ENCODE measurements around the gene JAK3.

DNA sequence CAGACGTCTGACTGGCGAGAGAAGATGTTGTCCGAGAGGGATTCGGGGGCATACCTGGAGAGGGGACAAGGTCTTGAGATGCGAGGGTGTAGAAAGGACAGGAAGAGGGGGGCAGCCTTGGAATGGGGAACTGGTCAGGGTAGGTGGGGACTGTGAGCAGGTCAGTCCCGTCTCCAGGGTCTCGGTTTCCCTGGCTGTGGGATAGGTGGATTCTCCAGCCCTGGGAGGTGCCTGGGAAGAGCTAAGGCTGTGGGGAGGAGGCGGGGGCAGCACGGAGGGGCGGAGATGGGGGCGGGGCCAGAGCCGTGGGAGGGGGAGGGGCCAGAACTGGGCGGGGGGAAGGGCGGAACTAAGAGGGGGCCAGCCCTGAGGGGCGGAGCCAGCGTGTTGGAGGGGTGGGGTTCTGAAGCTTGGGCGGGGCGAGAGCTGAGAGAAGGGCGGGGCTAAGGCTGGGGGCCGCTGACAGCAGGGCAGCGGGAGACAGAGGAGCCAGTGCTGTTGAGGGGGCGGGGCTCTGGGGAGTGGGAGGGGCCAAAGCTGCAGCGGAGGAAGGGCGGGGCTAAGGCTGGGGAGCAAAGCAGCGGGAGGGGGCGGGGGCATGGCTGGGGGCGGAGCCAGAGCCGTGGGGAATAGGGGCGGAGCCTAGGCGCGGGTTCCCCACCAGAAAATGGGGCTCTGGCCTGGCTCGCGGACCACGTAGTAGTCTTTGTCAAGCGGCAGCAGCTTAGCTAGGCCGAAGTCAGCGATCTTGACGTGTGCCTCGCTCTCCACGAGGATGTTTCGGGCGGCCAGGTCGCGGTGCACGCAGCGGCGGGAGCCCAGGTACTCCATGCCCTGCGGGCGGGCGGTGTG is 17.0 kb downstream of the JAK3 start:
- TF ChIP-seq, protein P1, sequence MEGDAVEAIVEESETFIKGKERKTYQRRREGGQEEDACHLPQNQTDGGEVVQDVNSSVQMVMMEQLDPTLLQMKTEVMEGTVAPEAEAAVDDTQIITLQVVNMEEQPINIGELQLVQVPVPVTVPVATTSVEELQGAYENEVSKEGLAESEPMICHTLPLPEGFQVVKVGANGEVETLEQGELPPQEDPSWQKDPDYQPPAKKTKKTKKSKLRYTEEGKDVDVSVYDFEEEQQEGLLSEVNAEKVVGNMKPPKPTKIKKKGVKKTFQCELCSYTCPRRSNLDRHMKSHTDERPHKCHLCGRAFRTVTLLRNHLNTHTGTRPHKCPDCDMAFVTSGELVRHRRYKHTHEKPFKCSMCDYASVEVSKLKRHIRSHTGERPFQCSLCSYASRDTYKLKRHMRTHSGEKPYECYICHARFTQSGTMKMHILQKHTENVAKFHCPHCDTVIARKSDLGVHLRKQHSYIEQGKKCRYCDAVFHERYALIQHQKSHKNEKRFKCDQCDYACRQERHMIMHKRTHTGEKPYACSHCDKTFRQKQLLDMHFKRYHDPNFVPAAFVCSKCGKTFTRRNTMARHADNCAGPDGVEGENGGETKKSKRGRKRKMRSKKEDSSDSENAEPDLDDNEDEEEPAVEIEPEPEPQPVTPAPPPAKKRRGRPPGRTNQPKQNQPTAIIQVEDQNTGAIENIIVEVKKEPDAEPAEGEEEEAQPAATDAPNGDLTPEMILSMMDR (IDR thresholded peaks at IDR 0.05) = no peak
- TF ChIP-seq POLR2A (IDR thresholded peaks at IDR 0.05) = no peak

All from suprapubic skin (tissue), 3 donors.